ENCODE measurements around the gene SIX5.

Gene SIX5

DNA sequence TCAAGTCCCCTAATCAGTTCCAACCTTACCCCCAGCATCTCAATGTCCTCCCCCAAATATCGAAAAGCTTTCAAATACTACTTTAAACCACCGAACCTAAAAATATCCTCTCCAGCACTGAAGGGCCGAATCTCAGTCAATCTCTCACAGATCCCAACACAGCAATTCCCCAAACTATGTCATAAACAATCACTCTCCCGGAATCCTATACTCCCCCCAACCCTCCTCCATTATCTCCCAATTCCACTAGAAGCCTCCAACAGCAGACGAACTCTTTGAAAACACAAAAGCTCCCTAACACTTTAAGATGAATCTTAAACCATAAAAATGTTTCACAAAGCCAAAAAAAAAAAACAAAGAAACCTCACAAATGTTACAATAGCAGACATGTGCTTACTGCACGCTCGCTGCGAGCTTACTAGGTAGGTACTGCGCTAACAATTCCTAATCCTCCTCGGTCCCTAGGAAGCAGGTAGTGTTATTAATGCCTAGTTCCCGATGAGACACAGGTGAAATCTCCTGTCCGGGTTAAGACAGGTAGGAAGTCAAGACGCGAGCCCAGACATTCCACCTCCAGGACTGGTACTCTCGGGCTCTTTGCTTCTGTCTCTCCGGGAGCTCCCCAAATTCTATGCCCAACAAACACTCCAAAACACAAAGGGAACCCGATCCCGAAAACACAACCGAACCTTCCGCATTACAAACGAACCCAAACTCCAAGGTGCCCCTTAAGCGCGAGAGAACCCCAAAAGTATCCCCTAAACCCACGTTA, 52.5 kb downstream of the SIX5 start:
- peak in 15 of 51 donors; percentile 19 to 86 (median 32) for DNase-seq

DNA sequence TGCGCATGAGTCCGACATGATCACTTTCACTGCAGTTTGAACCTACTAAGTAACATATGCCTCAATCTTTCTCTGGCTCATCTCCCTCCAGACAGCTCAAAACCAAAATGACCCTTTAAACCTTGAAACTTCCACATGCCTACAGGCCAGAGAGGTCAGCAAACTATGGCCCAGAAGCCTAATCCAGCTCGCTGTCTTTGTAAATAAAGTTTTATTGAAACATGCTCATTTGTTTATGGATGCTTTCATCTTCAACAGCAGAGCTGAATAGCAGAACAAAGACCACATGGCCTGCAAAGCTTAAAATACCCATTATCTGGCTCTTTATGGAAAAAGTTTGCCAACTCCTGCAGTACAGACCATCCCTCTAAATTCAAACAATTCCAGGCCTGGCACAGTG, 53.9 kb downstream of the SIX5 start:
- no peak for DNase-seq

Data from hypothalamus (tissue), 51 donors.